HG03095 (cell line): ENCODE measurements around the gene ZNF593.

ENCODE experiments used
- ATAC-seq: cut with Tn5 transposase; IDR thresholded peaks from one replicate; pipeline ENCODE4 v1.9.1; 2021; ENCODE audit warnings: moderate library complexity; ENCODE audit not compliant: unreplicated experiment

The ZNF593 gene

DNA sequence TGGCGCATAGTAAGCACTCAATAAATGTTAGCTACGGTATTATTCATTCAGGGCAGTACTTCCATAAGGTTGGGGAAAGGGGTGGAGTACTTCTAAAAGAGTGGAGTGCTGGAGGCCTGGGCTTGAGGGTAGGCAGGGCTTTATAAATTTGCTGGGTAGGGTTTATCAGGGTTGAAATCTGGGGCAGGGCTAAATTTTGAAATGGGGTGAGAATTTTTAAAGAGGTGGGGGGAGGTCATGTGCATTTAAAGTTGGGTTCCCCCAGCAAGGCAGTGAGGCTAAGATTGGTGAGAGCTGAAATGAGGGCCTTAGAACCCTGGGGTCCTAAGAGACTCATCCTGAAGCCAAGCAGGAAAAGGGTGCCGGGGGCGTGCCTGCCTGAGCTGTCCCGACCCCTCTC lies 30.7 kb downstream of the ZNF593 start:
- no peak for ATAC-seq

DNA sequence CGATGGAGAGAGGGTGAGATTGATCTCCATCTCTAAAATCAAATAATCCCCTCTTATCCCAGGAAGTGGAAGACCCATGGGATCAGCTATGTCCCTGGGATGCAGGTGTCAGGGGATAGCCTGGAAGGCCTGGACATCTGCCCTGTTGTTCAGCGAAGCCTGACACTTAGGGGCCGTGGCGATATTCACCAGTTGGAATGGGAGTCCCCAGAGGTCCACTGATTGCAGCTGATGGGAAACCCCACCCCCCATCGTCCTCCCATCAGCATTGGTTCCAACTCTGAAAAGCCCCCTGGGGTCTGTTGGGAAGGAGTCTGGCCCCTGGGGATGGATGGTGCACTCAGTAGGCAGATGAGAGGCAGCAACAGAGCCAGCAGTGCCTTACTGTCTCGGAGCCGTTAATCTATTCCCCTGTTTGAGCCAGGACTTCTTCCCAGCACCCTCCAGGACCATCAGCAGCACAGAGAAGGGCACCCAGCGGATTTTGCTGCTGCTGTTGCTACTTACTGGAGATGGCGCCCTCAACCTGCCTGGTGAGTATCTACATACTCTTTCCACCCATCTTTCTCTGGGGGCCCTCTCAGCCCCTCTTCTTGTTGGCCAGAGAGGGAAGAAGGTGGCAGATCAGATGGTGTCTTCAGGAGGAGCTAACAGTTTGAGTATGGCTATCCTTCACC lies 34.1 kb downstream of the ZNF593 start:
- no peak for ATAC-seq

DNA sequence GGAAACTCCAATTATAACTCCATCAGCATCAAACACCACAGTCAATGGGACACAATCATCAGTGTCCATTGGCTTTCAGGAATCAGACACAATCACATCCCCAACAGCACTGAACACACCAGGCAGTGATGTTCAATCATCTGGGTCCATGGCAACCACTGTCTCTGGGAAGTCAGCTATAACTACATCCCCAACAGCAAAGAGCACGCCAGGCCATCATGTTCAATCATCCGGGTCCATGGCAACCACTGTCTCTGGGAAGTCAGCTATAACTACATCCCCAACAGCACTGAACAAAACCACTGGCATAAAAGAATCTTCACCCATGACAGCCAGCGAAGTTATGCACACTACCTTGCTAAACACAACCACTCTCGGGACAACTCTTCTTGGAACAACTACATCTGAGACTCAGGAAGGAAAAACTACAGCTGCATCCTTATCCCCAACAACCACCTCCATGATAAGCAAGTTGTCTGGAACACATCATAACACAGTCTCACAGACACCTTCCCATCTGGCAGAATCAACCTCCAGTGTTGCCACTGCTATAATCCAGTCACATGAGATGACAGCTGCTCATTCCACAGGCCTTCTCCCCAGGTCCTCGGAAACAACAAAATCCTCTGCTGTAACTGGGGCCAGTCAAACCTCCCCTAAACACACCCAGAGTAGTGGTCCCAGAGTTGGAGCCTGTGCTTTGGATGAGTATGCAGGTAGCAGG lies 40.6 kb downstream of the ZNF593 start:
- no peak for ATAC-seq

DNA sequence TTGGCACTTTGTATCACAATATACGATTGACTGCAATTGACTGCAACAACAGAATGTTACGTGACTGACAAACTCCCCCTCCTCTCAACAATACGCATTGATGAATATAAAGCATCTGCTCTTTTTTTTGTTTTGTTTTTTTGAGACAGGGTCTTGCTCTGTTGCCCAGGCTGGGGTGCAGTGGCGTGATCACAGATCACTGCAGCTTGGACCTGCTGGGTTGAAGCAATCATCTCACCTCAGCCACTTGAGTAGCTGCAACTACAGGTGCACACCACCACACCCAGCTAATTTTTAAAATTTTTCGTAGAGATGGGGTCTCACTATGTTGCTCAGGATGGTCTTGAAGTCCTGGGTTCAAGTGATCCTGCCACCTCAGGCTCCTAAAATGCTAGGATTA lies 43.0 kb downstream of the ZNF593 start:
- ATAC-seq: no peak

DNA sequence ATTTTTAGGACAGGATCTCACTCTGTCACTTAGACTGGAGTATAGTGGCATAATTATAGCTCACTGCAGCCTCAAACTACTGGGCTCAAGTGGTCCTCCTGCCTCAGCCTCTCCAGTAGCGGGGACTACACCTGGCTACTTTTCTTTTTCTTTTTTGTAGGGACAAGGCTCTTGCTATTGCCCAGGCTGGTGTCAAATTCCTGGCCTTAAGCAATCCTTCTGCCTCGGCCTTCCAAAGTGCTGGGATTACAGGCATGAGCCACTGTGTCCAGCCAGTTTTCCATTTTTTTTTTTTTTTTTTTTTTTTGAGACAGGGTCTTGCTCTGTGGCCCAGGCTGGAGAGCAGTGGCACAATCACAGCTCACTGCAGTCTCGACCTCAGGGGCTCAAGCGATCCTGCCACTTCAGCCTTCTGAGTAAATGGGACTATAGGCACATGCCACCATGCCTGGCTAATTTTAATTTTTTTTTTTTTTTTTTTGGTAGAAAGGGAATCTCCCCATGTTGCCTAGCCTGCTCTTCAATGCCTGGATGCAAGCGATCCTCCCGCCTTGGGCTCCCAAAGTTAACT lies 43.7 kb downstream of the ZNF593 start:
- no peak for ATAC-seq

DNA sequence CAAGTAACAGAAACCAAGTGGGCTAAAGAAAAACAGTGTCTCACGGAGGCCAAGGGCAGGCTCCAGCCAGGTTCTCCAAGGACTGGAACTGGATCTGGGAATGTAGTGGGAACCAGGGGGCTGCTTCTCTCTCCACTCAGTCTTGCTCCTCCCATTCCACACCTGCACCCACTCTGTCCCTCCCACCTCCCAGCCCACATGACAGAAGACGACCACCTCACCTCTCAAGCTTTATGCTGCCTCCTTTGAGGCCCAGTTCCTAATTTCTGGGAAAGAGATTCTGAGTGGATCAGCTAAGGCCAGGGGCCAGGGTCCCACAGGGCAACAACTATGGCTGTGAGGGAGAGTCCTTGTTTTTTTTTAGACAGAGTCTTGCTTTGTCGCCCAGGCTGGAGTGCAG lies 45.5 kb downstream of the ZNF593 start:
- ATAC-seq: no peak

DNA sequence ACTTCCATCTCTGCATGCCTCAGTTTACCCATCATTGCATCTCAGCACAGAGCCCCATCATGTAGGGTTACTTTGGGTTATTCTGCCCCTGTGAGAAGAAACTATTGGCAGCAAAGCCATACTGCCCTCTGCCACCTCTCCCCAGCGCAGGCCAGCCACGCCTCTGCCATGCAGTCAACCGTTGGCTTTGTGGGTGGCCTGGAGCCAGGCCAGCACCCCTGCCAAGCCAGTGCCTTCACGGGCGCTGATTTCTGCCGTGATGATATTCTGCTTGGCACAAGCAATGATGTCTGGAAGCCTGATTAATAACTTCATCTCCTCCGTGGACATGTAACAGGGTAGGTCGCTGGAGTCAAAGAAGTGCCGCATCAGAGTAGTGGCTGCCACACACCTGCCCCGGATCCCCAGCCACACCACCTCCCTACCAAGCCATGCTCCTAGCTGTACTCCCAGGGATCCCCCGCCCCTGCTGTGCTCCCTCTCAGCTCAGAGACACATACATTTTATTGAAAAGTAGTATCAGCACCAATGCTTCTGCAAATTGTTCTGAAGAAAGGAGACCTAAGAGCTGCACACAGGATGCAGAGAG lies 49.3 kb downstream of the ZNF593 start:
- no peak for ATAC-seq
